Endothelial cell (in vitro differentiated cells): ENCODE measurements around the gene KCNG3. TPM values are rescaled to one million over a fixed set of nuclear protein-coding genes. Genes with fewer than 3 reads are reported as not detected.

Experiments used
- DNase-seq: peaks from one replicate; pipeline ENCODE4 v3.0.0; 2021; ENCODE audit warnings: low spot score
- H3K27ac Mint-ChIP-seq: one replicate; pipeline ENCODE4 v1.8.0; 2021; ENCODE audit warnings: mixed read lengths, inconsistent platforms; ENCODE audit not compliant: unreplicated experiment
- H3K27me3 Mint-ChIP-seq: one replicate; pipeline ENCODE4 v1.8.0; 2021; ENCODE audit warnings: mild to moderate bottlenecking, moderate library complexity, mixed read lengths, inconsistent platforms; ENCODE audit not compliant: unreplicated experiment
- H3K36me3 Mint-ChIP-seq: one replicate; pipeline ENCODE4 v1.8.0; 2021; ENCODE audit warnings: mild to moderate bottlenecking, low read depth, mixed read lengths, inconsistent platforms; ENCODE audit not compliant: unreplicated experiment
- H3K4me1 Mint-ChIP-seq: one replicate; pipeline ENCODE4 v1.8.0; 2021; ENCODE audit warnings: mild to moderate bottlenecking, mixed read lengths, inconsistent platforms; ENCODE audit not compliant: unreplicated experiment
- H3K4me3 Mint-ChIP-seq: one replicate; pipeline ENCODE4 v1.8.0; 2021; ENCODE audit warnings: mild to moderate bottlenecking, mixed read lengths, inconsistent platforms; ENCODE audit not compliant: unreplicated experiment
- H3K9me3 Mint-ChIP-seq: one replicate; pipeline ENCODE4 v1.8.0; 2021; ENCODE audit warnings: mixed read lengths, inconsistent platforms; ENCODE audit not compliant: unreplicated experiment
- total RNA-seq: library from RNA; stranded (reverse); fragmentation: NEBNext Ultra II Directional; extraction: Animal tissue kit (Norgen Biotek cat#: 25700); gene quantifications from one replicate; pipeline ENCODE4 v1.2.1, GENCODE V29; 2021; ENCODE audit not compliant: unreplicated experiment
- TF ChIP-seq, protein P1 (sequence below): fragments of 200-600 bp; sonication (generic); IDR thresholded peaks from one replicate; pipeline ENCODE4 v1.5.0; 2021; ENCODE audit warnings: antibody characterized with exemption; ENCODE audit not compliant: unreplicated experiment

The KCNG3 gene
- total RNA-seq, 1 donor from 2014 or later: 0.13 TPM

DNA sequence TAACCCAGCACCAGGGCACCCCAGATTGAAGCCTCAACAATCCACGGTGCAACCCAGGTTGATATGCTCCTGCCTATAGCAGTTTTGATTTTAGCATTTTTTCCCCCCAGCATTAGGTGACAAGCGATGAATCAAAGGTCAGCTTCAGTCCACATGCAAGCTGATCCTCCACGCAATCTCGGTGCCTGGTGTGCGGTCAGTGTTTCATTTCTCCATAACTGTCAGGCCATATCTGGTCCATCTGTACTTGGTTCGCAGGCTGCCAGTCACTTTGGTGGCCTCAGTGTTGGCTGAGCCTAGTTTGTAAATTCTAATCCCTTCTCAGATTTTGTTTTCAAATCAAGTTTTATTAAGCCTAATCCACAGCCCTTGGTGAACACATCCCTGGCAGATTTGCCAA is 30.2 kb downstream of the KCNG3 start:
- H3K27ac Mint-ChIP-seq: no peak overlapping the region
- TF ChIP-seq, protein P1, sequence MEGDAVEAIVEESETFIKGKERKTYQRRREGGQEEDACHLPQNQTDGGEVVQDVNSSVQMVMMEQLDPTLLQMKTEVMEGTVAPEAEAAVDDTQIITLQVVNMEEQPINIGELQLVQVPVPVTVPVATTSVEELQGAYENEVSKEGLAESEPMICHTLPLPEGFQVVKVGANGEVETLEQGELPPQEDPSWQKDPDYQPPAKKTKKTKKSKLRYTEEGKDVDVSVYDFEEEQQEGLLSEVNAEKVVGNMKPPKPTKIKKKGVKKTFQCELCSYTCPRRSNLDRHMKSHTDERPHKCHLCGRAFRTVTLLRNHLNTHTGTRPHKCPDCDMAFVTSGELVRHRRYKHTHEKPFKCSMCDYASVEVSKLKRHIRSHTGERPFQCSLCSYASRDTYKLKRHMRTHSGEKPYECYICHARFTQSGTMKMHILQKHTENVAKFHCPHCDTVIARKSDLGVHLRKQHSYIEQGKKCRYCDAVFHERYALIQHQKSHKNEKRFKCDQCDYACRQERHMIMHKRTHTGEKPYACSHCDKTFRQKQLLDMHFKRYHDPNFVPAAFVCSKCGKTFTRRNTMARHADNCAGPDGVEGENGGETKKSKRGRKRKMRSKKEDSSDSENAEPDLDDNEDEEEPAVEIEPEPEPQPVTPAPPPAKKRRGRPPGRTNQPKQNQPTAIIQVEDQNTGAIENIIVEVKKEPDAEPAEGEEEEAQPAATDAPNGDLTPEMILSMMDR: no peak

DNA sequence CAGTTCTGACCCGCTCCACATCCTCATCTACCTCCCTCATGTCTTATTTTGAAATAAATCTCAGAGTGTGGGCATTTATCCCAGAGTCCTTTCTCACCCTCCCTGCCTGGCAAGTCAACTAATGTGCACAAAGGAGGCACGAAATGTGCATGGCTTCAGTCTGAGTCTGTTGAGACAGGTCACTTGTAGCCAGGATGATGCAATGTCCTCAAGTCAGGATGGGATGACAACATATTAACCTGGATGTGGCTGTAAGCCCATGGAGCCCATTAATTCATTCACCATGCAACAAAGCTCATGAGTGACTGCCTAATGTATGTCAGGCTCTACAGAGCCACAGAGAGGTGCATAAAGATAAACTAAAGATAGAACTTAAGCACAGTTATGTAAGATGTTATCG is 34.5 kb downstream of the KCNG3 start:
- H3K27ac Mint-ChIP-seq: peak overlapping the region; percentile 22
- H3K9me3 Mint-ChIP-seq: no peaks in the 10 kb centered on the region
- no peaks in the 10 kb centered on the region for H3K4me1 Mint-ChIP-seq
- no peak overlapping the region for H3K4me3 Mint-ChIP-seq
- H3K27me3 Mint-ChIP-seq: no peaks in the 10 kb centered on the region
- TF ChIP-seq, protein P1: no peak
- DNase-seq: no peak
- H3K36me3 Mint-ChIP-seq: no peaks in the 10 kb centered on the region

More for the DNA sequence above, 30.2 kb downstream of the KCNG3 start:
- Mint-ChIP-seq H3K4me1 (no peaks in the 10 kb centered on the region), H3K36me3 (no peaks in the 10 kb centered on the region), H3K9me3 (no peaks in the 10 kb centered on the region), H3K27me3 (no peaks in the 10 kb centered on the region), H3K4me3 (no peak overlapping the region)
- no peak for DNase-seq

DNA sequence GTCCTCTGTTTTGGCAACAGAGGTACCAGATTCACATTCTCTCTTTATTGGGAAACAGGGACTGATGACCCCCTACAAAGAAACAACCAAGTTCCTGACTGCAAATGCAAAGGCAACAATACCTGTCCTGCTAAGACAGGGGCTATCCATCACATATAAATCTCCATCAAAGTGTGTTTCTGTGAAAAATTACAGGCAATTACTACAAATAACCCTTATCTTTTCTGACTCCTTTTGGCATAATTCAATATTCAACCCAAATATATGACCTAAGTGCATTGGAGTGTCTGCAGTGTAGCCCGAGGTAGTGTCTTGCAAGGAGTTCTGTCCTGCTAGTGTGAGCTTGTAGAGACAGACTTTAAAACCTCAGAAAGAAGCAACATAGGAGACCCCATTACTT is 35.4 kb downstream of the KCNG3 start:
- Mint-ChIP-seq H3K27me3 (no peaks in the 10 kb centered on the region), H3K27ac (no peak overlapping the region), H3K36me3 (no peaks in the 10 kb centered on the region), H3K9me3 (no peaks in the 10 kb centered on the region), H3K4me1 (no peaks in the 10 kb centered on the region), H3K4me3 (no peak overlapping the region)
- TF ChIP-seq, protein P1: no peak
- DNase-seq: no peak

DNA sequence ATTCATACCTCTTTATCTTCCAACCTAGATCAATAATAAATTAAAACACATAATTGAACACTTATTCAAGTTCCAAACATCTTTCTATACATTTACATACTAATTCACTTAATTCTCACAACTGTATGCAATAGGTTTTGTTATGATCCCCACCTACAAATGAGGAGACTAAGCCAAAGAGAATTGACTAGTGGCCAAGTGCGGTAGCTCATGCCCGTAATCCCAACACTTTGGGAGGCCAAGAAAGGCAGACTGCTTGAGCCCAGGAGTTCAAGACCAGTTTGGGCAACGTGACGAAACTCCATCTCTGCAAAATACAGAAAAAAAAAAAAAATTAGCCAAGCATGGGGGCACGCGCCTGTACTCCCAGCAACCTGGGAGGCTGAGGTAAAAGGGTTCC is 36.8 kb downstream of the KCNG3 start:
- Mint-ChIP-seq H3K9me3 (no peaks in the 10 kb centered on the region), H3K36me3 (no peaks in the 10 kb centered on the region), H3K27me3 (no peaks in the 10 kb centered on the region), H3K27ac (no peak overlapping the region), H3K4me1 (no peaks in the 10 kb centered on the region), H3K4me3 (no peak overlapping the region)
- DNase-seq: peak; percentile 15
- TF ChIP-seq, protein P1: peak; percentile 58

DNA sequence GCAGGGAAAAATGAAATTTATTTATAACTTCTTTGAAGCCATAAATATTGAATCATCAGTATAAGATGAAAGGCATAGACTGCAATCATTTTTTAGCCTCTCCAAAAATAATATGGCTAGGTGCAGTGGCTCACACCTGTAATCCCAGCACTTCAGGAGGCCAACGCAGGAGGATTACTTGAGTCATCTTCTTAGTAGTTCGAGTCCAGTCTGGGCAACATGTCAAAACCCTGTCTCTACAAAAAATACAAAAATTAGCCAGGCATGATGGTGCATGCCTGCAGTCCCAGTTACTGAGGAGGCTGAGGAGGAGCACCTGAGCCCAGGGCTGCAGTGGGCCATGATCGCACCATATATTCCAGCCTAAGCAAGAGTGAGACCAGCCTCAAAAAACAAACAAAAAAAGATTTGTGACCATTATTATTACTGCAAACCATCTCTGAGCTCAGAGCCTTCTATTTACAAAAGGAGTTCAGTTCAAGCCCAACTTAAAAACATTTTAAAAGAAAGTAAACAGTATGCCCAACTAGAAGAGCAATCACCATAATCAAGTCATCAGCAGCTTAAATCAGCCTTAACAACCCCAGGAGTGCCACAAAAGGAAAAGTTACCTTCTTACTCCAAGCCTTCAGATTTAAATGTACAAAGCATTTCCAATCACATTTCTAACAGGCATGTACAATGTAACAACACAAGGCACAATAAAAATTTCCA is 37.5 kb downstream of the KCNG3 start:
- H3K4me3 Mint-ChIP-seq: no peak overlapping the region
- H3K36me3 Mint-ChIP-seq: no peaks in the 10 kb centered on the region
- no peaks in the 10 kb centered on the region for H3K4me1 Mint-ChIP-seq
- TF ChIP-seq, protein P1: no peak
- DNase-seq: no peak
- no peaks in the 10 kb centered on the region for H3K27me3 Mint-ChIP-seq
- no peak overlapping the region for H3K27ac Mint-ChIP-seq
- H3K9me3 Mint-ChIP-seq: no peaks in the 10 kb centered on the region
